Left kidney (tissue), 2 donors: ENCODE results near the gene LRRC59. TPM values are rescaled to one million over a fixed set of nuclear protein-coding genes. Genes with fewer than 3 reads are reported as not detected.

Experiments
- DNase-seq: peaks from one replicate; pipeline ENCODE4 v3.0.0-alpha.2; 2013
- polyA plus RNA-seq: library from polyadenylated mRNA; unstranded; fragments of 120-200 nt; gene quantifications from one replicate; pipeline ENCODE4 v1.2.1, GENCODE V29; 2013; ENCODE audit not compliant: insufficient read length

LRRC59 gene
- polyA plus RNA-seq, 1 donor: 60.3 TPM

DNA sequence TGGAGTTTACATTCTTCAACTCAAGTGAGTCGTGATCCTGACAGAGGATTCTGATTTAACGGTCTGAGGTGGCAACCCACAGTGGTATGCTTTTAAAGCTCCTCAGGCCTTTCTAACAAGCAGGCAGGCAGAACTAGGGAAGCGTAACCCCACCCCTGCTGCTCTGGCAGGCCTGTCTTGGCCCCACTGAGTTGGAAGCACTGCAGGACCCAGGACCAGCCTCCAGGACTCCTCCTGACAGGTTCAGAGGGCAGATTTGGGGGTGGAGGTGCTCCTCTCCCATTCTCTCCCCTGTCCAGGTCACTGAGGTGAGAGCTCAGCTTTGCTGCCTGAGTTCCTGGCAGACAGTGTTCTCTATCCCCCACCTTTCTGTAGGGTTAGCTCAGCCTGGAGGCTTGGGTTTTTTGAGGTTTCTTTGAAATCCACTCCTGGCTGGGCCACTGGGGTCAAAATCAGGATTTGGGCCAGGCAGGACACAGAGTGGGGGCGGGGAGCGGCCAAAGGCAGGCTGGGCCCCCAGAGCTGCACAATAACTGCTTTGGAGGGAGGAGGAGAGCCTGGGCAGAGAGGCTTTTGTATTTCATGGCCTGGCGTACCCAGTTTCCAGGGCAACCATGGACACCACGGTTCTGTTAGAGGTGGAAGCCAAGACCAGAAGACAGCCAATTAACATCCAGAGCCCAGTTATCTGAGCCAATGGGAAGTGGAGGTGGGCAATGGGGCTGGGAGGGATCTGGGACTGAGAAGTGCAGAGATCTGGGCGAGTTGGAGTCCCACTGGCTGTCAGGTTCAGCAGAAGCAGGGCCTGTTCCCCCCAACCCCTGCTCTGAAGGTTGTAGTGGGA is 33.9 kb downstream of the LRRC59 start:
- no peak for DNase-seq

DNA sequence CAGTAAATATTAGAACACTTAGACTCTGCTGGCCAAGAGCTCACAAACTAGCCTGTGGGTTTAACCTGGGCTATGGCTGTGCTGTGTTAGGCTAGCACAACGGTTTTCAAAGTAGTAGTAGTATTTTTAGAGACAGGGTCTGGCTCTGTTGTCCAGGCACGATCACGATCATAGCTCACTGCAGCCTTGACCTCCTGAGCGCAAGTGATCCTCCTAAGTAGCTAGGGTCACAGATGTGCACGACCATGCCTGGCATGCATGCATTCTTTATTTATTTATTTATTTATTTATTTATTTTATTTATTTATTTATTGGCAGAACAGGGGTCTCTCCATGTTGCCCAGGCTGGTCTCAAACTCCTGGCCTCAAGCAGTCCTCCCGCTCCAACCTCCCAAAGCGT is 34.7 kb downstream of the LRRC59 start:
- DNase-seq: no peak

DNA sequence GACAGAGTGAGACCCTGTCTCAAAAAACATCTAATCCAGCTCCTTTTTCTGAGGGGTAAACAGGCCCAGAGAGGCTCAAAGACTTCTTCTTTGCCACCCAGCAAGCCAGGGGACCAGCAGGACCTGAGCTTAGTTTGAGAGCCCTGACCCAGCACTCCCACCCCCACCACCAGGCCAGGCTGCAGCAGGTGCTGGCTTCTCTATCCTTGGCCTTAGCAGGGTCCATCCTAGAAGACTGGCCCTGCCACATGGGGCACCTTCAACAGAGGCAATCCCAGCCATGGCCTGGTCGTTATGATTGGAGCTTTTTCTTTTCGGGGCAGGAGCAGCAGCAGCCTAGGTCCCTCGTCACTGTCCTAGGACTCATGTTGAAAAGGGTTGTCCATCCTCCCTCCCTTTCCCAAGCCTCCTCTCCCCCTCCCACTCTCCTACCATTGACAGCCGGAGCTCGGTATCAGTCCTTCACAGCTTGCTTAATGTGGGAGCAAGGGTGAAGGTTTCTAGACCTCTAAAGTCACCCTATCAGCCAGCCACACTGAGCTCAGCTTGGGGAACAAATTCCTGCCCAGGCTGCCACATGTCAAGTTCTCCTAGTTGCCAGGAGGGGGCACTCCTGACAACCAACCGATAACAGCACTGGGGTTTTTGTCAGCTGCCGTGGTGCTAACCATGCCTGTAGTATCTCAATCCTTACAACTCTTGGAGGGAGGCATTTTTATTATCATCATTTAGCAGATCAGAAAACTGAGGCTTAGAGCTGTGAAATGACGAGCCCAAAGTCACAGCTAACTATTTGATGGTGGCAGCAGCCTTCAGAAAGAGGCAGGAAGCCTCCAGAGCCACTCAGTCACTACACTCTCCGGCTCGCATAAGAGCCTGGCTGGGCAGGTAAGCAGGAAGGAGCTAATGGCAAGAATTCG is 35.5 kb downstream of the LRRC59 start:
- no peak for DNase-seq

DNA sequence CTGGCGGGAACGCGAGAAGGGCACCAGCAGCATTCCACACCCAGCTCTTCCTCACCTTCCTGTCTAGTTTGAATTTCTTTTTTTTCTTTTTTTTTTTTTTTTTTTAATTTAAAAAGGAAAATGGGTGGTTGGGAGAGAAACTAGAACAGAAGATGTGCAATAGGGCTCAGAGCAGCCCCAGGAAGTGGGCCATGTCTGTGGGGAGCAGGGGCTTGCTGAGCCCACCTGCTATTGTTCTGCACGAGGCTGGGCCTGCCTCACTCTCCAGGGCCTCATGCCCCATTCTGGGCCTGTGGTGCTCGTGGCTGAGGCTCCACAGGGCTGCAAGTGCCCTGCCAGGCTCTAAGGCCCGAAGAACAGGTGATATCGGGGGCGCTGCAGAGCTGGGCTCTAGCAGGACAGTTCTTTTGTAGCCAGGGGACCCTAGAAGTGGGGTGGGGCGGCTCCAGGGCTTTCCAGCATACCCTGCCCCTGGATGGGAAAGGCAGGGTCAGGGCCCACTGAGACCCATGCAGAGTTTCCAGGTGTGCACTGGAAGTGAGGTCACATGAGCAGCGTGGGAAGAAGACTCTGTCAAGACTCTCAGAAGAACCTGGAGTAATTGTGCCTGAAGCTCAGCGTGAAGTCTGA is 36.7 kb downstream of the LRRC59 start:
- DNase-seq: no peak

DNA sequence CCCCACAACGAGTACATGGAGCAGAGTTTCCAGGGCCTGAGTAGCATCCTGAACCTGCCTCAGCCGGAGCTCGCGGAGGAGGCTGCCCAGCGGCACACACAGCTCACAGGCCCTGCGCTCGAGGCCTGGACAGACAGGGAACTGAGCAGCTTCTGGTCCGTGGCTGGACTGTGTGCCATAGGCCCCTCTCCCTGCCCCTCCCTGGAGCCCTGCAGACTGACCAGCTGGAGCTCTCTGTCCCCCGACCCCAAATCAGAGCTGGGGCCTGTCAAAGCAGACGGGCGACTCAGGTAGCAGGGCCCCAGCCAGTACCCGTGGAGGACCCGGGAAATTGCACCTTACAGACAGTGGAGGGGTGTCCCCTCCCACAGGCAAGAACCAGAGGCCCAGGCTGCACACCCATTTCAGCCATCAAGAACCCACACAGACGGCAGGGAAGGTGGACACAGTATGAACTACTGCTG is 37.3 kb downstream of the LRRC59 start:
- no peak for DNase-seq

DNA sequence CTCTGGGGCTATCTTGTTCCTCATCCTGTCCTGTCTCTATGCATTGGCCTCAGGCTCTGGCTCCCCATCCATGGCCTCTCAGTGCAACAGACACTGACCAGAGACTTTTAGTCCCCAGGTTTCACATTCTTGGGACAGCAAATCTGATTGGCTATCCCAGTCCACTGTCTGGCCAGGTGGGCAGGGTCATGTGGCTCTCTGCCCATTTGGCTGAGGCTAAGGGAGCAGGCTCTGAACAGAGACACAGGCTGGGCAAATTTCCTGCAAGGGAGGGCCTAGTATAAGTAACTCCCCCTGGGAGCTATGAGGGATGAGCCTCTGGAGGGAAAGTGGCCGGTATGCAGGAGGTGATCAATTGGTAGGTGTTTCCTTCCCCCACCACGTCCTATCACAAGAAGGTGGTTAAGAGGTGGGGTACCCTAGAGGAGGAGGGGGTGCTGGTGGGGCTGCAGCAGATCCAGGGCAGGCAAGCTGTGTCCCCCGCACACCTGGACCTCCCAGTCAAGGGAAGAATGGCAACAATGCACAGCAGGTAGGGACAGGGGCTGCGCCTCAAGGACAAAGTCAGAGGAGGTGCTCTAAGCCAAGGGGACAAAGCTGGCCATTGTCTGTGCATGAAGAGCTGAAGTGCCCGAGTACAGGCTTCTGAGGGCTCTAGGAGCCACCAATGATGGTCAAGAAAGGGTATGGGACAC is 38.2 kb downstream of the LRRC59 start:
- DNase-seq: no peak

DNA sequence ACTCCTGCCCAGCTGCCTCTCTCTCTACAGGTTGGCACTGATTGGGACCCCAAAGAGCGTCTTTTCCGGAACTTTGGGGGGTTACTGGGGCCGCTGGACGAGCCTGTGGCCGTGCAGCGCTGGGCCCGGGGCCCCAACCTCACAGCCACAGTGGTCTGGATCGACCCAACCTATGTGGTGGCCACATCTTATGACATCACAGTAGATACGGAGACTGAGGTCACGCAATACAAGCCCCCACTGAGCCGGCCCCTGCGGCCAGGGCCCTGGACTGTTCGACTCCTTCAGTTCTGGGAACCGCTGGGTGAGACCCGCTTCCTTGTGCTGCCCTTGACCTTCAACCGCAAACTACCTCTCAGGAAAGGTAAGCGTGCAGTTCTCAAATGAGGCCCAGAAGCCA is 39.1 kb downstream of the LRRC59 start:
- no peak for DNase-seq

DNA sequence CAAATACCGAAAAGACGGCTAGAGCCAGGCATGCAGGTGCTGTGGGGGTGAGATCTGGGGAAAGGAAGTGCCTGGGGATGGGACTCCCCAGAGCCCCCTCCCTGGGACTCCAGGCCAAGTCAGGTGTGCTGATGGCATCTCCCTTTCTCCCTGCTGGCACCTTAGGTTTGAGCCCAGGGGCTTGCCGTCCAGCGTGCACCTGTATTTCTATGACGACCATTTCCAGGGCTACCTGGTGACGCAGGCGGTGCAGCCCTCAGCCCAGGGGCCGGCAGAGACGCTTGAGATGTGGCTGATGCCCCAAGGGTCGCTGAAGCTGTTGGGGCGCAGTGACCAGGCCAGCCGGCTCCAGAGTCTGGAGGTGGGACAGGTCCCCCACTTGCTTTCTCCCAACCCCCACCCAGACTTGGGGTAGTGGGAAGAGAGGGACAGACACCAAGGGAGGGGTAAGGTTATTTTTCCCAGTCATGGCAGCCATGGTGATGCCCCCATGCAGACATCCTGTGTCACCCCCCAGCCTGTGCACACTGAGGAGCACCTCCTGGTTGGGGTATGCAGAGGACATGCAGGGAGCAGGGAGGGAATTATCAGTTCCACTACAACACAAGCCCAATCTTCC is 40.3 kb downstream of the LRRC59 start:
- DNase-seq: no peak

DNA sequence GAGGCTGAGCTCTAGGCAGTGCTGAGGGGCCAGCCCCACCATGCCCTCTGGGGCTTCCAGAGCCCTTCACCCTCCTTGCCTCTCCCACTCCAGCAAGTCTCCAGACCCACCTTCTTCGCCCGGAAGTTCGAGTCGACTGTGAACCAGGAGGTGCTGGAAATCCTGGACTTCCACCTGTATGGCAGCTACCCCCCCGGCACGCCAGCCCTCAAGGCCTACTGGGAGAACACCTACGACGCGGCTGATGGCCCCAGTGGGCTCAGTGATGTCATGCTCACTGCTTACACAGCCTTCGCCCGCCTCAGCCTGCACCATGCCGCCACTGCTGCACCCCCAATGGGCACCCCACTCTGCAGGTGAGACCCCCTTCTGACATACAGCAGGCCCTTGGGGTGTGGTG is 40.9 kb downstream of the LRRC59 start:
- DNase-seq: no peak

DNA sequence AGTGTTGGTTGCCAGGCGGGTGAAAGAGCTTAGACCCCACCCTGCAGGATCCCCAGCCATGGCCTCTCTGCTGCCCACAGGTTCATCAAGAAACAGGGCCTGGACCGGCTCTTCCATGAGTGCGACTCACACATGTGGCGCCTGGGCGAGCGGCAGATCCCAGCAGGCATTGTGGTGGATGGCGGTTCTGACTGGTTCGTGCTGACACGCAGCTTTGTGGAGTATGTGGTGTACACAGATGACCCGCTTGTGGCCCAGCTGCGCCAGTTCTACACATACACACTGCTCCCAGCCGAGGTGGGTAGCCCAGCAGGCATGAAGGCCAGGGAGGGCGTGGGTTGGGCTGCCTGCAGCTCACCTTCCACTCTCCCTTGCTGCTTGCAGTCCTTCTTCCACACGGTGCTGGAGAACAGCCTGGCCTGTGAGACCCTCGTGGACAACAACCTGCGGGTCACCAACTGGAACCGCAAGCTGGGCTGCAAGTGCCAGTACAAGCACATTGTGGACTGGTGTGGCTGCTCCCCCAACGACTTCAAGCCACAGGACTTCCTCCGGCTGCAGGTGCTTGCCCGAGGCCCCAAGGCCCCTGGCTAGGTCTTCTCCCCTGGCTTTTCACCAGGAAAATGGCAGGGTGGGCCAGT is 41.5 kb downstream of the LRRC59 start:
- DNase-seq: no peak

DNA sequence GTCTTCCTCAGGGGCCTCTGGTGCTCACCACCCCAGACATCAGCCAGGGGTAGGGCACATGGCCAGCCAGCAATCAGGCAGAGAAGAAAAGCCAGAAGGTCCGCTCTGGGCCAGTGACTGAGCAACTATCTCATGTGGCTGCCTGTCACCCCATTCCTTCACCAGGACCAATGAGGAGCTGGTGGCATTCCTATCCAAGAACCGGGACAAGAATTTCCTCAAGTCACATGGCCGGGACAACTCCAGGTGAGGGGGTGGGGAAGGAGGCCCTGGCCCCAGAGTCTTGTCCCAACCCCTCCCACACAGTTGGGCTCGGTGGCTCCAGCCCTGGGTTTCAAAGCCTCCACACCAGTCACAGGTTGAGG is 42.0 kb downstream of the LRRC59 start:
- no peak for DNase-seq

DNA sequence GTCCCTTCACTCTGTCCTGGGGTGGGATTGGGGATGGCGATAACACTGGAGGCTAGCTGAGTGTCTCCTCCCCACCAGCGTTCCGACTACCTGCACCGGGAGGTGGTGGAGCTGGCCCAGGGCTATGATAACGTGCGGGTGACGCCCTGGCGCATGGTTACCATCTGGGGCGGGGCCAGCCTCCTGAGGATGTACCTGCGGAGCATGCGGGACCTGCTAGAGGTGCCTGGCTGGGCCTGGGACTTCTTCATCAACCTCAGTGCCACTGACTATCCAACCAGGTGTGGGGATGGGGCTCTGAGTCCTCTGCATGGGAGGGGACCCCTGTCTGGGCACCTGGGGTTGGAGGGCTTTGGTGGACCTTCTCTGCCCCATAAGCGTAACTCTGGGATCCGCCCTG is 42.5 kb downstream of the LRRC59 start:
- DNase-seq: no peak

DNA sequence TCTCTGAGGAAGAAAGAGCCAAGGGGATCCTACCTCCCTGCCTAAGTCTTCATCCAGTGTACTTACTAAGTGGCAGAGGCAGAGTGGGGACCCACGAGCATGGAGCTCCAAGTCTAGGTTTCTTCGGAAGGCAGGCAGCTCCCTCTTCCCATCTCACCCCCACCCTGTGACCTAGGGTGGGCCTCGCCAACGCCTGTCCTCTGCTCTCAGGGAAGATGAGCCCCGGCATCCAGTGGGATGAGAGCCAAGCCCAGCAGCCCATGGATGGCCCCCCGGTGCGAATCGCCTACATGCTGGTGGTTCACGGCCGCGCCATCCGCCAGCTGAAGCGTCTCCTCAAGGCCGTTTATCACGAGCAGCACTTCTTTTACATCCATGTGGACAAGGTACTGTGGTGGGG is 43.1 kb downstream of the LRRC59 start:
- no peak for DNase-seq

DNA sequence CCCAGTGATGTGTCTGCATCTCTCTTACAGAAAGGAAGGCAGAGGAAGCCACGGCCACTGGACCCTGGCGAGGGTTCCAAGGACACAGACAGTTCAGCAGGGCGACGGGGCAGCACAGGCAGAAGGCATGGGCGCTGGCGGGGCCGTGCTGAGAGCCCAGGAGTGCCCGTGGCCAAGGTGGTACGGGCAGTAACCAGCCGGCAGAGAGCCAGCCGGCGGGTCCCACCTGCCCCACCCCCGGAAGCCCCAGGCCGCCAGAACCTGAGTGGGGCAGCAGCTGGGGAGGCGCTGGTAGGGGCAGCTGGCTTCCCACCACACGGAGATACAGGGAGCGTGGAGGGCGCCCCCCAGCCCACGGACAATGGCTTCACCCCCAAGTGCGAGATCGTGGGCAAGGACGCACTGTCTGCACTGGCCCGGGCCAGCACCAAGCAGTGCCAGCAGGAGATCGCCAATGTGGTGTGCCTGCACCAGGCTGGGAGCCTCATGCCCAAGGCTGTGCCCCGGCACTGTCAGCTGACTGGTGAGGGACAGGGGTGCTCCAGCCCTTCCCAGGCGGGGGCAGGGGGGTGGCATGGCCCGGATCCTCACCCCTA is 43.6 kb downstream of the LRRC59 start:
- no peak for DNase-seq

DNA sequence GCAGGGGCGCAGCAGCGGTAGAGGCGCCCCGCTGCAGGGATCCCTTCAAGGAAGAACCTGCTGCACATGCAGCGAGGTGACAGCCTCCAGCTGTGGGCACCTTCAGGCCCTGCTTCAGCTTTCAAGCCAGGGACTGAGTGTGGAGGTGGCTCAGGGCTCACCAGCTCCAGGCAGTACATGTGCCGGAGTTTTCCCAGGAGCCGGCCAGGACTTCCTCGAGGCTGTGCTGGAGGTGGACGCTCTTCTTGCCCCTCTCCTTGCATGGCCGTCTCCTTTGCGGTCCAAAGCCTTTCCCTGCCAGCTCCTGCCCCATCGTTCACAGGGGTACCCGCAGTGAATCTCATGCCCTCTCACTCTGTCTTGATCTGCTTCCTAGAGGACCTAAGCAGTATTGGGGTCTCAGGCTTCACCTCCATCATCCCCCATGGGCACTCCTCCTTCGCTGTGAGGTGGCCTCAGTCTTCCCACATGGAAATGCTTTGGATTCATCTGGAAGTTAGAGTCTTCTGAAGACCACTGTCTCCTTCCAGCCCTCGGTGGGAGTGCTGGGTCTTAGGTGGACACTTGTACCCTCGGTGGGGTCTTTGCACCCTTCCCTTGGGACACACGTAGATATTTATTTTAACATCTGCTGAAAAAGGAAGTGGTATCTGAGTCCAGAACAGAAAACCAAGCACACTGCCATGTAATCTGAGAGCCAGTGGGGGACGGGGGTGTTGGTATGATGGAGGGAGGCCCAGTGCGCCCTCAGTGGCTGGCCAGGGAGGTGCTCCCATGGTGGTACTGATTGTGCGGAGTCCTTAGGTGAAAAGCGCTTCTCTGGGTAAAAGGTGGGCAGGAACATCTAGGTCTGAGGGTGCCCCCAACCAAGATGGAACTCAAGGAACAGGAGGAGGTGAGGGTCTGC is 44.4 kb downstream of the LRRC59 start:
- DNase-seq: no peak

DNA sequence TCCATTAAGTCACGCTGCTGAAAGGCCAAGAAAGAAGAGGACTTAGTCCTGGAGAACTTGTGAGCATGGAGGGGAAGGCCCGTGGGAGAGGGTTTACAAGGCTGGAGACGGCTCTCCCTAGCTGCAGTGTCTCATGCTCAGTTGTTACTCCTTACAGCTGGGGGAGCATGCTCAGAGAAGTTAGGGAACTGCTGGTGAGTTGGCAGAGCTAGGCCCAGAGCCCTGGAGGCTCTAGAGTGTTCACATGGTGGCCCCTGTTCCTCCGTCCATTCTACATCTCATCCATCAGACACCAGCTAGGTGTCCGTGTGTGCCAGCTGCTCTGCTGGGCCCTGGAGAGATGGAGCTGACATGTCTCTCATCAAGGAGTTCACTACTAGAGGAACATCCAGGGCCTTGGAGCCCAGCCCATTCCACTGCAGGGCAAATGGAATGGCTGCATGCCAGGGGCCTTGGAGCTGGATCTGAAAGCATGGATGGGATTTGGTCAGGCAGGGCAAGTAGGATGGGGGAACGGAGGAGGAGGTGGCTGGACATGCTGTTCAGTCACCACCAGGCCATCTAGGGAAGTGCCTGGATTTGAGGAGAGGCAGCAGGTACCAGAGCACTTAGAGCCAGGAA is 45.1 kb downstream of the LRRC59 start:
- no peak for DNase-seq

DNA sequence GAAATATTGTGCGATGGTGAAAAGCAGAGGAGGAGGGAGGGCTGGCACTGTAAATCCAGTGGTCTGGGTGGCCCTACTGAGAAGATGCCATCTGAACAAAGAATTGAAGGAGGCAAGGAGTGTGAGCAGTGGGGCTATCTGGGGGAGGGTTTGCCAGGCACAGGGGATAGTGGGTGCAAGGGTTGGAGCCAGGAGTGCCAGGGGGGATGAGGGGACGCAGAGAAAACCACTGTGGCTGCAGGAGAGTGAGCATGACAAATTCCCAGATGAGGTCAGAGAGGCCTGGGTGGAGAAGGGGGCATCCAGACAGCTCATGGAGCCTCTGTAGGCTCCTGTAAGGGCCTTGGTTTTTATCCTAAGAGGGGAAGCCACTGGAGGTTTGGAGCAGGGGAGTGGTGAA is 46.6 kb downstream of the LRRC59 start:
- no peak for DNase-seq

DNA sequence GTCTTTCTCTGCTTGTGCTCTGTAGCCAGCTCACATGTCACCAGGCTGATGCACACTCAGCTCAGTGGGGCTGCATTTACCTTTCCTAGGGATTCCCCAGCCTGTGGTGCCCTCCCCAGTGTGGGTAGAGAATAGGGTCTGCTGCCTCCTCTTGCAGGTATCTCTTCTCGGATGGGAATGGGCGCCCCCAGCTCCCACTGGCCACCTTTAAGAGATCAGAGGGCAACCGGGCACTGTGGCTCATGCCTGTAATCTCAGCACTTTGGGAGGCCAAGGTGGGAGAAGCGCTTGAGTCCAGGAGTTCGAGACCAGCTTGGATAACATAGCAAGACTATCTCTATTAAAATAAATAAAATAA is 48.1 kb downstream of the LRRC59 start:
- no peak for DNase-seq

DNA sequence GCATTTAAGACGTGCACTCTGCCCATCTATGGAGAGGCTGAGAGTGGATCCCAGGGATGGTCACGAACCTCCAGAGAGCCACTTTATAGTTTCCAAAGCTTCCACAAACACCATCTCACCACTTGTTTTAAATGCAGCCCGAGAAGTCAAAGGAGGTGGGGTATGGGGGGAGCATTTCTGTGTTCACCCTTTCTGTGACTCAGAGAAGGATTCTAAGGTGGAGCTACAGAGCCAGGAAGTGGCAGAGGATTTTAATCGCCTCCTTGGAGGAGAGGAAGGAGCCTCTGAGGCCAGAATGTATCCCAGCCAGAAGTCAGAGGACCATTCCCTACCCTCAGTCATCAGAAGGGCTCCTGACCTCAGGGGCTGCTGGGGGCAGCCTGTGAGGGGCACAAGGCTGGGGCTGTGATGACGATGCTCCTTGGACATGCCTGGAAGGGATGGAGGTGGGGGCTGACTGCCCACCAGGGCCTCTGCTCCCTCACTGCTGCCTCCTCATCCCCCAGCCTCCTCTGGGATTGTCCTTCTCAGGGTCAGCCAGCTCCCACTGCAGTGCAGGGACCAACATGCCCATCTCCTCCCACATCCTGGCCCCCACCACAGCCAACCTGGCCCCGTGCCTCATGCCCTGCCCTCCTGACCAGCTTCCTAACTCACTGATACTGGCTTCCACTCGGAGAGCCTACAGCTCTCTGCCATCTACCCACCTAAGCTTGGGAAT is 48.6 kb downstream of the LRRC59 start:
- no peak for DNase-seq
